GM12892 (cell line): ENCODE results near the gene C1orf167.

Experiments used
- POLR2A ChIP-seq: IDR thresholded peaks from 2 replicates; pipeline ENCODE4 v1.6.1; 2011; ENCODE audit warnings: low read depth, low read length, control low read depth
- POLR2AphosphoS5 ChIP-seq: IDR thresholded peaks from 2 replicates; pipeline ENCODE4 v1.6.1; 2011; ENCODE audit warnings: low read depth, low read length, control low read depth

DNA sequence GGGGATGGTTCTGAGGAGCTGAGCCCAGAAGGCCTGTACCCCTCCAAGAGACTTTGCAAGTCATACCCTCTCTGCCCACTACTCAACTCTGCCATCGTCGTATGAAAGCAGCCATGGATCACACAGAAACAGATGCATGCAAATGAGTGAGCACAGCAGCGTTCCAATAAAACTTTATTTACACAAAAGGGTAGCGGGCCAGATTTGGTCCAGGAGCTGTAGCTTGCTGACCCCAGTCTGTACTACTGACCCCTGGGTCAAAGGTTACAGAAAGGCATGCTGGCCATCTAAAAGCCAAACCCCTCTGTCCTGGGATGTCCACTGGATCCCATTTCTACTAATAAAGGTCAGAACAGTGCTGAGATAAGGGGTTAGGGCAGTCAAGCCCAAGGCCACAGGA, 34.9 kb upstream of the C1orf167 start:
- TF ChIP-seq POLR2A (no peak), POLR2AphosphoS5 (no peak)
